ENCODE measurements around the gene CDSN. TPM values are rescaled to one million over a fixed set of nuclear protein-coding genes. Genes with fewer than 3 reads are reported as not detected.
A peak's percentile ranks its signal among the peaks of the same experiment; 100 is the strongest.

CDSN gene
- total and polyA plus RNA-seq, 10 donors, result not detected

- H3K36me3 ChIP-seq, result no peaks in the 10 kb centered on the region
- WGBS, 5 donors, result 91 to 95% (median 93%) methylated on average over 12 of the region's 12 CpGs
- no peaks in the 10 kb centered on the region for H3K9me3 ChIP-seq
- no peaks in the 10 kb centered on the region for H3K27me3 ChIP-seq (replicated peaks in 1 of 7)
- no peak overlapping the region for H3K4me3 ChIP-seq
- H3K27ac ChIP-seq, result peak overlapping the region in 1 of 8 donors; percentile 74
- H3K4me1 ChIP-seq, result peaks cover 11 to 46% (median 30%) of the 10 kb centered on the region in 6 donors
- intact Hi-C loops (cut with DNase I; ENCODE audit: low total_unique reads), result no loop called here
- no peak for DNase-seq
- TF ChIP-seq CTCF (IDR thresholded peaks at IDR 0.05 in 8 of 11, conservative IDR thresholded peaks at IDR 0.05 in 3 of 11) (no peak), POLR2AphosphoS5 (IDR thresholded peaks at IDR 0.05) (no peak)
Observed at GRCh38 chr6:31092769-31093505, 27.3 kb downstream of the CDSN start.

GRCh38 chr6:31092238-31092637, 28.0 kb downstream of the CDSN start:
- Histone ChIP-seq H3K4me3 (no peak overlapping the region), H3K27ac (no peak overlapping the region), H3K36me3 (no peaks in the 10 kb centered on the region), H3K9me3 (no peaks in the 10 kb centered on the region), H3K4me1 (peaks cover 11 to 47% (median 32%) of the 10 kb centered on the region in 6 donors), H3K27me3 (replicated peaks in 1 of 7) (no peaks in the 10 kb centered on the region)
- no peak for DNase-seq
- intact Hi-C loops (cut with DNase I; ENCODE audit: low total_unique reads), result no loop called here
- no peak for TF ChIP-seq POLR2A (IDR thresholded peaks at IDR 0.05)
- TF ChIP-seq CTCF (IDR thresholded peaks at IDR 0.05 in 8 of 11, conservative IDR thresholded peaks at IDR 0.05 in 3 of 11), result no peak
- TF ChIP-seq POLR2AphosphoS5 (IDR thresholded peaks at IDR 0.05), result no peak
- WGBS, 5 donors, result 86 to 99% (median 95%) methylated on average over 2 of the region's 2 CpGs

GRCh38 chr6:31091680-31092079, 28.6 kb downstream of the CDSN start:
- H3K27me3 ChIP-seq (replicated peaks in 1 of 7), result no peaks in the 10 kb centered on the region
- 41 to 62% (median 47%) methylated on average over 3 of the region's 3 CpGs for WGBS, 5 donors
- H3K4me1 ChIP-seq, result peaks cover 11 to 47% (median 29%) of the 10 kb centered on the region in 6 donors
- DNase-seq, result no peak
- H3K4me3 ChIP-seq, result no peak overlapping the region
- H3K9me3 ChIP-seq, result no peaks in the 10 kb centered on the region
- no peak for TF ChIP-seq POLR2A (IDR thresholded peaks at IDR 0.05)
- no peak for TF ChIP-seq CTCF (IDR thresholded peaks at IDR 0.05 in 8 of 11, conservative IDR thresholded peaks at IDR 0.05 in 3 of 11)
- no peak for TF ChIP-seq POLR2AphosphoS5 (IDR thresholded peaks at IDR 0.05)
- intact Hi-C loops (cut with DNase I; ENCODE audit: low total_unique reads), result no loop called here
- H3K27ac ChIP-seq, result no peak overlapping the region
- H3K36me3 ChIP-seq, result no peaks in the 10 kb centered on the region

GRCh38 chr6:31090973-31091364, 29.3 kb downstream of the CDSN start:
- peaks cover 0 to 6% (median 0%) of the 10 kb centered on the region in 7 donors for H3K27me3 ChIP-seq (replicated peaks in 1 of 7)
- H3K4me3 ChIP-seq, result no peak overlapping the region
- intact Hi-C loops (cut with DNase I; ENCODE audit: low total_unique reads), result no loop called here
- no peak for DNase-seq
- no peaks in the 10 kb centered on the region for H3K36me3 ChIP-seq
- H3K27ac ChIP-seq, result no peak overlapping the region
- WGBS, 5 donors, result 77 to 94% (median 91%) methylated on average over 6 of the region's 6 CpGs
- no peak for TF ChIP-seq CTCF (IDR thresholded peaks at IDR 0.05 in 8 of 11, conservative IDR thresholded peaks at IDR 0.05 in 3 of 11)
- TF ChIP-seq POLR2AphosphoS5 (IDR thresholded peaks at IDR 0.05), result no peak
- no peak for TF ChIP-seq POLR2A (IDR thresholded peaks at IDR 0.05)
- H3K4me1 ChIP-seq, result peaks cover 11 to 42% (median 26%) of the 10 kb centered on the region in 6 donors
- no peaks in the 10 kb centered on the region for H3K9me3 ChIP-seq
